Type B pancreatic cell (in vitro differentiated cells): Measurements from ENCODE around the gene RPL14. TPM values are rescaled to one million over a fixed set of nuclear protein-coding genes. Genes with fewer than 3 reads are reported as not detected.

Experiments used
- DNase-seq: peaks from one replicate; pipeline ENCODE4 v3.0.0; 2021; ENCODE audit warnings: mixed read lengths; ENCODE audit not compliant: unreplicated experiment; ENCODE audit errors: extremely low spot score
- H3K27ac Mint-ChIP-seq: 2 replicates; pipeline ENCODE4 v1.8.0; 2021; ENCODE audit warnings: mild to moderate bottlenecking, mixed read lengths
- H3K27me3 Mint-ChIP-seq: 2 replicates; pipeline ENCODE4 v1.8.0; 2021; ENCODE audit warnings: mixed read lengths
- H3K36me3 Mint-ChIP-seq: 2 replicates; pipeline ENCODE4 v1.8.0; 2021; ENCODE audit warnings: mixed read lengths
- H3K4me1 Mint-ChIP-seq: one replicate; pipeline ENCODE4 v1.8.0; 2021; ENCODE audit warnings: mixed read lengths; ENCODE audit not compliant: unreplicated experiment
- H3K4me3 Mint-ChIP-seq: 2 replicates; pipeline ENCODE4 v1.8.0; 2021; ENCODE audit warnings: mild to moderate bottlenecking, mixed read lengths
- H3K9me3 Mint-ChIP-seq: 2 replicates; pipeline ENCODE4 v1.8.0; 2021; ENCODE audit warnings: mixed read lengths
- total RNA-seq: library from RNA; stranded (reverse); gene quantifications from 2 replicates; pipeline ENCODE4 v1.2.1, GENCODE V29; 2021; ENCODE audit warnings: low replicate concordance
- TF ChIP-seq, protein P1 (sequence below): fragments of 200-600 bp; sonication (generic); conservative IDR thresholded peaks from 2 replicates; pipeline ENCODE4 v1.5.0; 2021; ENCODE audit warnings: antibody characterized with exemption, mild to moderate bottlenecking

Gene RPL14
- total RNA-seq, 1 donor from 2014 or later = 2,207 TPM

- peaks cover 12% of the 10 kb centered on the region for H3K4me1 Mint-ChIP-seq
- H3K36me3 Mint-ChIP-seq = peaks cover 21% of the 10 kb centered on the region
- no peaks in the 10 kb centered on the region for H3K9me3 Mint-ChIP-seq
- TF ChIP-seq, protein P1, sequence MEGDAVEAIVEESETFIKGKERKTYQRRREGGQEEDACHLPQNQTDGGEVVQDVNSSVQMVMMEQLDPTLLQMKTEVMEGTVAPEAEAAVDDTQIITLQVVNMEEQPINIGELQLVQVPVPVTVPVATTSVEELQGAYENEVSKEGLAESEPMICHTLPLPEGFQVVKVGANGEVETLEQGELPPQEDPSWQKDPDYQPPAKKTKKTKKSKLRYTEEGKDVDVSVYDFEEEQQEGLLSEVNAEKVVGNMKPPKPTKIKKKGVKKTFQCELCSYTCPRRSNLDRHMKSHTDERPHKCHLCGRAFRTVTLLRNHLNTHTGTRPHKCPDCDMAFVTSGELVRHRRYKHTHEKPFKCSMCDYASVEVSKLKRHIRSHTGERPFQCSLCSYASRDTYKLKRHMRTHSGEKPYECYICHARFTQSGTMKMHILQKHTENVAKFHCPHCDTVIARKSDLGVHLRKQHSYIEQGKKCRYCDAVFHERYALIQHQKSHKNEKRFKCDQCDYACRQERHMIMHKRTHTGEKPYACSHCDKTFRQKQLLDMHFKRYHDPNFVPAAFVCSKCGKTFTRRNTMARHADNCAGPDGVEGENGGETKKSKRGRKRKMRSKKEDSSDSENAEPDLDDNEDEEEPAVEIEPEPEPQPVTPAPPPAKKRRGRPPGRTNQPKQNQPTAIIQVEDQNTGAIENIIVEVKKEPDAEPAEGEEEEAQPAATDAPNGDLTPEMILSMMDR = peak; percentile 41
- peak within 1 kb of the TSS; percentile 83 for H3K27ac Mint-ChIP-seq
- H3K4me3 Mint-ChIP-seq = peak within 1 kb of the TSS; percentile 98
- DNase-seq = peak; percentile 88
- H3K27me3 Mint-ChIP-seq = peaks cover 4% of the 10 kb centered on the region
Observed at GRCh38 chr3:40505599-40506462, 48.7 kb downstream of the RPL14 start, which contains the start of gene ZNF620. Gene ZNF620, plus strand, starts transcription at chr3:40506039. Its CDS starts 314 bp downstream, at chr3:40506353.

DNA sequence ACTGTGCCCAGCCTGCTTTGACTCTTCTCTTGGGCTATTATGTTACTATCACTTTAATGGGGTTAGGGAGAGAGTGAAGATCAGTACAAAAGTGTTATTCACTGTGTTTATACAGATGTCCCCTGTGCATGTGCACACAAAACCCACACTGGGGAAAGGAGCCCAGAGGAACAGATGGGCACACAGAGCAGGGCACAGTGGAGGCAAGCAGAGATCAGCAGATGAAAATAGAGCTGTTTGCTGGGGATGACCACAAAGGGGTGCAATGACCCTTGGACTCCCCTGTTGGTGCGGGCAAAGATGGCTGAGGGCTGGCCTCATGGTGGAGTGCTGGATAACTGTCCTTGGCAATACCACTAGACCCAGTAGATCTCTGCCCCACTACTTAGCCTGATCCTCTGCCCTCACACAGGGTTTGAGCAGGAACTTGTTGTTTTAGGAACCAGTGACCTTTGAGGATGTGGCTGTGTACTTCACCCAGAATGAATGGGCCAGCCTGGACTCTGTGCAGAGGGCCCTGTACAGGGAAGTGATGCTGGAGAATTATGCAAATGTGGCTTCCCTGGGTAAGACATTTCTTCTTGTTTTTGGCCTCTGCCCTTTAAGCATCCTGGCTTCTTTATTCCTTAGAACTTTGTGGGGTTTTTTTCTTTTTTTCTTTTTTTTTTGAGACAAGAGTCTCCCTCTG lies 54.0 kb downstream of the RPL14 start:
- no peak for DNase-seq
- H3K4me1 Mint-ChIP-seq = peaks cover 6% of the 10 kb centered on the region
- H3K4me3 Mint-ChIP-seq = no peak overlapping the region
- no peaks in the 10 kb centered on the region for H3K9me3 Mint-ChIP-seq
- TF ChIP-seq, protein P1 = no peak
- H3K27me3 Mint-ChIP-seq = no peaks in the 10 kb centered on the region
- no peak overlapping the region for H3K27ac Mint-ChIP-seq
- peaks cover 28% of the 10 kb centered on the region for H3K36me3 Mint-ChIP-seq

GRCh38 chr3:40516201-40516600 lies 59.1 kb downstream of the RPL14 start:
- TF ChIP-seq, protein P1 = no peak
- H3K27ac Mint-ChIP-seq = no peak overlapping the region
- peaks cover 7% of the 10 kb centered on the region for H3K36me3 Mint-ChIP-seq
- no peak for DNase-seq
- H3K4me3 Mint-ChIP-seq = no peak overlapping the region
- no peaks in the 10 kb centered on the region for H3K4me1 Mint-ChIP-seq
- H3K27me3 Mint-ChIP-seq = no peaks in the 10 kb centered on the region
- no peaks in the 10 kb centered on the region for H3K9me3 Mint-ChIP-seq

DNA sequence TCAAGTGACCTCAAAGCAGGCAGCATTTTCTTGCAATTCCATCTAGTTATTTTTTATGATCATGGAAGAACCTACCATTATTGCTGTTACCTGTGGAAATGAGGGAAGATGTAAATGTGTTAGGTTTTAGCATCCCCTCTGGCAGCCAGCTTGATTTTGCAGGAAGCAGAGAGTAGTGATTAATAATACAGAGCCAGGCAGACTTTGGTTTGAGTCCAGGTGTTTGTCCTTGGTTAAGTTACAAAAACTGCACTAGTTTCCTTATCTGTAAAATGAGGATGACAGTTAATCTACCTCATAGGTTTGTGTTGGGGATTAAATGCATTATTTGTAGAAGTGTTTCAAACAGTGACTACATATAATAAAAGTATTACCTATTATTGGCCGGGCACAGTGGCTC lies 60.9 kb downstream of the RPL14 start:
- H3K27me3 Mint-ChIP-seq = no peaks in the 10 kb centered on the region
- DNase-seq = no peak
- TF ChIP-seq, protein P1 = no peak
- no peak overlapping the region for H3K27ac Mint-ChIP-seq
- peaks cover 7% of the 10 kb centered on the region for H3K36me3 Mint-ChIP-seq
- no peak overlapping the region for H3K4me3 Mint-ChIP-seq
- no peaks in the 10 kb centered on the region for H3K4me1 Mint-ChIP-seq
- H3K9me3 Mint-ChIP-seq = no peaks in the 10 kb centered on the region

Other genes starting within 250 kb of the RPL14 start
- gene EIF1B, start 147.6 kb upstream of the RPL14 start, total RNA-seq = 55.2 and 81.8 TPM in 2 replicates
- gene ENTPD3, start 70.2 kb upstream of the RPL14 start, total RNA-seq = 2.5 and 2.7 TPM in 2 replicates
- gene ZNF619, start 19.8 kb downstream of the RPL14 start, total RNA-seq = 7.3 and 7.9 TPM in 2 replicates
- gene ZNF620, start 48.7 kb downstream of the RPL14 start, total RNA-seq = 12.3 and 14.0 TPM in 2 replicates
- 17.0 and 23.3 TPM in 2 replicates for gene ZNF621, start 67.6 kb downstream of the RPL14 start, total RNA-seq